ENCODE measurements around the gene BET1. TPM values are rescaled to one million over a fixed set of nuclear protein-coding genes. Genes with fewer than 3 reads are reported as not detected.

The BET1 gene
- total RNA-seq, 1 experiment from 2014 or later, result 17.2 TPM

- TF ChIP-seq YY1 (IDR thresholded peaks at IDR 0.05; ENCODE audit: extremely low read depth, insufficient replicate concordance, low read depth, low read length) (no peak), POLR2A (IDR thresholded peaks at IDR 0.05; ENCODE audit: borderline replicate concordance, extremely low read depth, insufficient read depth, insufficient read length) (no peak), SP1 (IDR thresholded peaks at IDR 0.05; ENCODE audit: low read depth) (no peak)
- TF ChIP-seq, protein P1, sequence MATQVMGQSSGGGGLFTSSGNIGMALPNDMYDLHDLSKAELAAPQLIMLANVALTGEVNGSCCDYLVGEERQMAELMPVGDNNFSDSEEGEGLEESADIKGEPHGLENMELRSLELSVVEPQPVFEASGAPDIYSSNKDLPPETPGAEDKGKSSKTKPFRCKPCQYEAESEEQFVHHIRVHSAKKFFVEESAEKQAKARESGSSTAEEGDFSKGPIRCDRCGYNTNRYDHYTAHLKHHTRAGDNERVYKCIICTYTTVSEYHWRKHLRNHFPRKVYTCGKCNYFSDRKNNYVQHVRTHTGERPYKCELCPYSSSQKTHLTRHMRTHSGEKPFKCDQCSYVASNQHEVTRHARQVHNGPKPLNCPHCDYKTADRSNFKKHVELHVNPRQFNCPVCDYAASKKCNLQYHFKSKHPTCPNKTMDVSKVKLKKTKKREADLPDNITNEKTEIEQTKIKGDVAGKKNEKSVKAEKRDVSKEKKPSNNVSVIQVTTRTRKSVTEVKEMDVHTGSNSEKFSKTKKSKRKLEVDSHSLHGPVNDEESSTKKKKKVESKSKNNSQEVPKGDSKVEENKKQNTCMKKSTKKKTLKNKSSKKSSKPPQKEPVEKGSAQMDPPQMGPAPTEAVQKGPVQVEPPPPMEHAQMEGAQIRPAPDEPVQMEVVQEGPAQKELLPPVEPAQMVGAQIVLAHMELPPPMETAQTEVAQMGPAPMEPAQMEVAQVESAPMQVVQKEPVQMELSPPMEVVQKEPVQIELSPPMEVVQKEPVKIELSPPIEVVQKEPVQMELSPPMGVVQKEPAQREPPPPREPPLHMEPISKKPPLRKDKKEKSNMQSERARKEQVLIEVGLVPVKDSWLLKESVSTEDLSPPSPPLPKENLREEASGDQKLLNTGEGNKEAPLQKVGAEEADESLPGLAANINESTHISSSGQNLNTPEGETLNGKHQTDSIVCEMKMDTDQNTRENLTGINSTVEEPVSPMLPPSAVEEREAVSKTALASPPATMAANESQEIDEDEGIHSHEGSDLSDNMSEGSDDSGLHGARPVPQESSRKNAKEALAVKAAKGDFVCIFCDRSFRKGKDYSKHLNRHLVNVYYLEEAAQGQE (IDR thresholded peaks at IDR 0.05; ENCODE audit: low read depth), result no peak
Measured at GRCh38 chr7:93958651-93959050, 45.5 kb downstream of the BET1 start (continued).

- ATAC-seq (no peak), DNase-seq (ENCODE audit: low read depth, low spot score) (no peak)
- Histone ChIP-seq H3K4me3 (replicated peaks in 1 of 2; ENCODE audit: low read depth in 1 of 2, low read length in 2 of 2) (no peak overlapping the region), H3K27ac (ENCODE audit: low read depth, low read length) (no peak overlapping the region), H3K4me1 (ENCODE audit: control insufficient read depth in 1 of 2, insufficient read depth in 2 of 2, low read length in 2 of 2) (no peaks in the 10 kb centered on the region), H3K9me2 (ENCODE audit: insufficient read depth) (no peaks in the 10 kb centered on the region), H4K20me1 (ENCODE audit: insufficient read depth) (no peaks in the 10 kb centered on the region), H3K9ac (ENCODE audit: low read length) (no peak overlapping the region), H3K9me3 (ENCODE audit: control insufficient read depth in 1 of 2, insufficient read depth in 1 of 2, low read depth in 1 of 2, low read length in 2 of 2) (no peaks in the 10 kb centered on the region), H3K27me3 (ENCODE audit: insufficient read depth, low read length) (no peaks in the 10 kb centered on the region), H3K79me2 (ENCODE audit: insufficient read depth, low read length) (no peaks in the 10 kb centered on the region), H3K4me2 (ENCODE audit: low read length) (no peak overlapping the region), H3K36me3 (ENCODE audit: control insufficient read depth in 1 of 2, insufficient read depth in 2 of 2, low read length in 2 of 2) (no peaks in the 10 kb centered on the region), H2AFZ (ENCODE audit: low read depth, low read length, poor library complexity, severe bottlenecking) (no peak overlapping the region)
- intact Hi-C loops (cut with micrococcal nuclease), result no loop called here
- ChIA-PET POLR2A (no interaction called here), RAD21 (ENCODE audit: low non-redundant PET in 1 of 2, low total read pairs in 2 of 2, uncharacterized antibody in 2 of 2, unreplicated experiment in 2 of 2) (no interaction called here), CTCF (no interaction called here)
- no TSS peak for BruUV-seq (replicated peaks)
- no peak for TF ChIP-seq RAD21 (IDR thresholded peaks at IDR 0.05; ENCODE audit: low read depth)
- TF ChIP-seq POLR2A (IDR thresholded peaks at IDR 0.05; ENCODE audit: borderline replicate concordance, extremely low read depth, insufficient read depth, insufficient read length), result no peak
- no peak for TF ChIP-seq YY1 (IDR thresholded peaks at IDR 0.05; ENCODE audit: extremely low read depth, insufficient replicate concordance, low read depth, low read length)
- TF ChIP-seq SIN3A (IDR thresholded peaks at IDR 0.05; ENCODE audit: low read depth), result no peak
- no peak for TF ChIP-seq CBX3 (IDR thresholded peaks at IDR 0.05; ENCODE audit: low read depth)
- TF ChIP-seq ZNF274 (IDR thresholded peaks at IDR 0.05; ENCODE audit: low read depth, low read length), result no peak
- no peak for TF ChIP-seq ZFX (IDR thresholded peaks at IDR 0.05)
- no peak for TF ChIP-seq CEBPB (IDR thresholded peaks at IDR 0.05; ENCODE audit: low read depth)
- TF ChIP-seq SP1 (IDR thresholded peaks at IDR 0.05; ENCODE audit: low read depth), result no peak
- no peak for TF ChIP-seq ELF1 (IDR thresholded peaks at IDR 0.05; ENCODE audit: borderline replicate concordance, low read depth)
- TF ChIP-seq EGR1 (IDR thresholded peaks at IDR 0.05; ENCODE audit: low read depth), result no peak
- no peak for TF ChIP-seq EZH2phosphoT487 (IDR thresholded peaks at IDR 0.05; ENCODE audit: borderline replicate concordance)
- TF ChIP-seq SRF (IDR thresholded peaks at IDR 0.05; ENCODE audit: low read depth), result no peak
- no peak for TF ChIP-seq JUND (IDR thresholded peaks at IDR 0.05)
- TF ChIP-seq EZH2 (IDR thresholded peaks at IDR 0.05), result no peak
Measured at GRCh38 chr7:93958216-93958615, 45.9 kb downstream of the BET1 start.

All from HCT116 (cell line).